HG03378 (cell line): ENCODE data around the gene QRSL1.
A peak's percentile ranks its signal among the peaks of the same experiment; 100 is the strongest.
"Not testable (repeated sequence)": the region's sequence is repeated elsewhere in the genome, so short reads cannot be mapped to it uniquely, and the experiment has no call there.

ENCODE experiments used
- ATAC-seq: cut with Tn5 transposase; IDR thresholded peaks from one replicate; pipeline ENCODE4 v1.9.1; 2021; ENCODE audit warnings: mild to moderate bottlenecking, moderate library complexity; ENCODE audit not compliant: unreplicated experiment

The QRSL1 gene

DNA sequence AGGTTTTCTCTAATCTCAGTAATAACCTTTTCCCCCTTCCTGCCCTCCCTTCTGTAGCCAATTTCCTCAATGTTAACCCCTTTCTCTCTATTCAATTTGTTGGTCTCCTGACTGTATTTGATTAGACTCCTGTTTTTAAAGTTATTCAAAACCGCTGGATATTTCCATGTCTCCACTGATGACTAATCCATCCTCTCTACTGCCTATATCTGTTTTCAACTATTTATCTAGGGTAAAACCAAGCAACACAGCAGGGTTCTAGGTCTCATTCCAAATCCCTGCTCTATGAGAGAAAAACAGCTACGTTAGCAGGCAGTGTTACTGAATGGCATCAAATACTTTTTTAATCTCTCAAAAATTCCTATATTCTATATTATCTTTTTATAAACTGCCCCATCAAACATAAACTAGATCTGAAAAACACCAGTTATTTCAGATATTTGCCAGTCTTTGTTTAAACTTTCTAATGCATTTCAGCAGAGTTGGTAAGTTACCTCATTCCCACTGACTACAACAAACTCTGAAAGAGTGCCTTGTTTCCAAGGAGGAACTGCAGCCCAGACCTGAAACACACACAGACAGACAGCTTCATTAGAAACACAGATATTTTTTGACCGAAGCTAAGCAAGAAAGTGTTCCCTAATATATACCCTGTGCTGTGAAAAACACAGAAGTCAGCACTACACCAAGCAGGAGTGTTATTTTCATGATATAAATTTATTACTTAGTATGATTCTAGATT, 8.3 kb upstream of the QRSL1 start:
- ATAC-seq: no peak

DNA sequence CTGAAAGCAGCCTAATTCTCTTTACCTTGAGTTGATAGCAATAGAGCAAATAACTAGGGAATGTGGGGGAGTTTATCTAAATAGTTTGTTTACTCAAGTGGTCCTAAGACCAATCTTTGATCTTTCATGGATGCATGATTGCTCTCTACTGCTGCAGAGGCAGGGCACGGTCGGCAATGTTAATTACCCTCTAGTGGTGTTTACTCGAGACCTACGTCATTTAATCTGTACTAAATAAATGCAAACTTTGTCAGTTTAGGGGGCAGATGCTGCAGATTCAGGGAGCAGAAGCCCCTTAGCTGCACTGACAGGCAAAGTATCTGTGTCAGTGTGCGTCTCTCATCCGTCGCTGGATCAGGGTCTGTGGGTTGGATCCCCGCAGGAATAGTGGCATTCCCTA, 7.0 kb upstream of the QRSL1 start:
- no peak for ATAC-seq

DNA sequence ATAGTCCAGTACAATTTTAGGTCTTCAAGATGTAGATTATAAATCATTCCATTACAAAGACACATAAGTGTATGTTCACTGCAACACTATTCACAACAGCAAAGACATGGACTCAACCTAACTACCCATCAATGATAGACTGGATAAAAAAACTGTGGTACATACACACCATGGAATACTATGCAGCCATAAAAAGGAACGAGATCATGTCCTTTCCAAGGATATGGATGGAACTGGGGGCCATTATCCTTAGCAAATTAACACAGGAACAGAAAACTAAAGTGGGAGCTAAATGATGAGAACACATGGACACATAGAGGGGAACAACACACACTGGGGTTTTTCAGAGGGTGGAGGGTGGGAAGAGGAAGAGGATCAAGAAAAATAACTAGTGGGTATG, 6.3 kb upstream of the QRSL1 start:
- ATAC-seq: no peak

DNA sequence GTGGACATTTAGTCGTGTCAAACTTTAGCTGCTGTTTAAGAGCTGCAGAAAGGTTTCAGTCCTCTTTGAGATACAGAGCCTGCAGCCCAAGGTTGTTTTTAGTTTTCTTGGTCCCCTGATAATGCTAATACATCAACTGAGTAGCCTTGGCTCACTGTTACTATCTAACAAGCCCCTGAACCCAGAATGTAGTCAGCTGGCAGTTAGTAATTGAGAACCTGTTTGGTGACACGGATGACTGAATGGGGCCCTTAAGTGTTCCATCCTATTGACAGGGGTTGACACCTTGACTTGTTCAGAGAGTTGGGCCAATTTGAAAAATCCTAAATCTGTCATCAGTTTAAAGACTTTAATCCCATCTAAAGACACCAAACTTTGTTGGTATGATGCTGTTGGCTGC, 2.9 kb upstream of the QRSL1 start:
- ATAC-seq: peak; percentile 35

DNA sequence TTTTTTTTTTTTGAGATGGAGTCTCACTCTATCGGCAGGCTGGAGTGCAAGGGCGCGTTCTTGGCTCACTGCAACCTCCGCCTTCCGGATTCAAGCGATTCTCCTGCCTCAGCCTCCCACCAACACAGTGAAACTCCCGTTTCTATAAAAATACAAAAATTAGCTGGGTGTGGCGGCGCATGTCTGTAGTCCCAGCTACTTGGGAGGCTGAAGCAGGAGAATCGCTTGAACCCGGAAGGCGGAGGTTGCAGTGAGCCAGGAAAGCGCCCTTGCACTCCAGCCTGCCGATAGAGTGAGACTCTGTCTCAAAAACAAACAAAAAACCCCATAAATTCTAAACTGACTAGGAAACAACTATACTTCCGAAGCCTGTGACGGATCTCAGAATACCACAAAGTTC, 1.6 kb upstream of the QRSL1 start:
- ATAC-seq: not testable (repeated sequence)

DNA sequence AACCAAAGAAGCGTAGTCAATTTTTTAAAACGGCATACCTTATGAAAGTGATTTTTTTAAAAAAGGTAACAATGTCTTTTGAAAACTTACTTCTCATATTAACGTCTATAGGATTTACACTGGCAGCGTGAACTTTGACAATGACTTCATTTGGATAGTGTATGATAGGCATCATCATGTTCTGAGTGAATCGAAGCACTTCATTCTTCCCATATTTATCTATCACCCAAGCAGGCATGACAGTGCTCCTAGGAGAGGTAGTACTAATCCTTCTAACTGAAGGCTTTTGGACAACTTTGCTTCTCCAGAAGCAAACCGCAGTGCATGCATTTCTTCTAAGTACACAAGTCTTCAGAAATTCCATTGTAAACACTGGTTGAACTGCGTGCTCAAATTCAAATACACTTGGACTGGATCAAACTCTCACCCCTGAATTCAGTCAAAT, 698 bp upstream of the QRSL1 start:
- peak; percentile 9 for ATAC-seq

DNA sequence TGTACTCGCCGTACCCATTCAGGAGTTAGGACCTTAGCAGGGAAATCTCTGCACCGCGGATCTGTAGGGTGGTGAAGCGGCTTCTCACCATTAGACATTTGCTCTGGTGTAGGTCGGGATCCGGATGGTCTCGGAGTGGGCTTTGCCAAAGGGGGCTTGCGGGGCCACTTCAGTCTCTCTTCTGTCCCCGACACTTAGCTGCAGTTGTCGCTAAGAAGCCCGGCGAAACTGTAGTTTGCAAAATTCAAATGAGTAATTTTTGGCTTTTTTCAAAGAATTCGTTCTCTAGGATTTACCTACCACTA, 433 bp downstream of the QRSL1 start:
- ATAC-seq: no peak

DNA sequence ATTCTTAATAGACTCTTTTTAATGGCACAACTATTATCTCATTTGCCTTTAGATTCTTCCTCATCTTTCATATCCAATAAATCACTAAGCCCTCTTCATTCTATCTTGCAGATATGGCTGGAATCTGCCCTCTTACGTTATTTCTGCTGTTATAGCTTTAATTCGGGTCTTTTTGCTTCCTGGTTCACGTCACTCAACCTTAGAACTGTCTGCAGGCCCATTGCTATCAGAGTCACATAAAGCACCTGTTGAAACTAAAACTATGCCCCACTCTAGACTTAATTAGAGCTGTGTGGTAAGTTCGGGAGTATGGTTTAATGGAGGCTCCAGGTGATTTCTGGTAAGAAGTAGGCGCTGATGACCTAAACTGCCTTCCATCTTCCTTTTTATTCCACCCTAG, 988 bp downstream of the QRSL1 start:
- no peak for ATAC-seq

DNA sequence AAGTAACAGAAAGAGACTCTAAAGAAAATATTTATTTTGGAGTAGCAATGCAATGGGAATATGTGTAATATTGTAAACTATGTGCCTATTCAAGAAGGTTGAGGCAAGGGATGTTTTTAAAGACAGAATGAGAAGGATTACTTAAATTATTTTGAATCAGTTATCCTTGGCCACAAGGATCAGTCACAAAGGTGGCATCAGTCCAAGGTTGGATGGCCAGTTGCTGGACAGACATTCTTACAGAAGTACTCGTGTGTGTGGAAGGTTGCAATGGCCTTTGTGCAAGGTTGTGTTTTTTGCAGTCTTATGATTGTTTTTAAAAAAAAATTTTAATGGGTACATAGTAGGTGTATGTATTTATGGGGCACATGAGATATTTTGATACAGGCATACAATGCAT, 2.0 kb downstream of the QRSL1 start:
- no peak for ATAC-seq

DNA sequence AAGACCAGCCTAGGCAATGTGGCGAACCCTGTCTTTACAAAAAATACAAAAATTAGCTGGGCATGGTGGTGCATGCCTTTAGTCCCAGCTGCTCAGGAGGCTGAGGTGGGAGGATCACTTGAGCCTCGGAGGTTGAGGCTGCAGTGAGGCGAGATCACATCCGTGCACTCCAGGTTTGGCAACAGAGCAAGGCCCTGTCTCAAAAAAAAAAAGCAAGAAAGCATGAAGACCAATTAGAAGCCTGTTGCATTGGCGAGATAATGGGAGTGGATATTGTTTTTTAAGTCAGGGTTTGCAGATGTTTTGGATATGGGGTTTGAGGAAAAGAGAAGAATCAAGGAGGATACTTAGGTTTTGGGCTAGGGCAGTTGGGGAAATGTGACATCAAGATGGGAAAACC, 5.2 kb downstream of the QRSL1 start:
- no peak for ATAC-seq

DNA sequence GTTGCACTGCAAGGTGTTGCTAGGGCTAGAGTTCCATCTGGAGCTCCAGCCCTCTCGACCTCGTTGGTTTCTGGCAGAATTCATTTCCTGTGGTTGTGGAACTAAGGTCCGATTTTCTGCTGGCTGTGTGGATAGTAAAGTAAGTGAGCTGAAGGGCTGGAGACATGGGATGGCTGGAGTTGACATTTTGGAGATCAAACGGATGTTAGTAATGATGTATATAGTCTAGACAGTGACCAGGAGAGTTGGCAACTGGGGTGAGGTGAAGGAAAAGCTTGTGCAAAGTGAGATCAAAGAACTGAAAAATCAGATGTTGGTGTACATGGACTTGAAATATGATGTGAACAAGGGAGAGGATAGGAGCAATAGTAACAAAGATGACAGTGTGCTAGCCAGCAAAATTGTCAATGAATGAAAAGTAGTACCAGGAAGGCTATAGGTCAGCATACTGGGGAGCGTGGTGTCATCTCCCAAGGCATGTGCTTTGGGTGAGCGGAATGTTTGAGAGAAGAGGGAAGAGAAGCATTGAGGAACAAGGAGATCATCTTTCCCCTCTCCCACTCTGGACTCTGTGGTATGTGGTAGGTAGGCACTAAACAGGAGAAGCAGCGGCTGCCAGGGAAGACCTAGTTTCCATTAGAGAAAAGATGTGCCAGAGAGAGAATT, 7.8 kb downstream of the QRSL1 start:
- peak; percentile 28 for ATAC-seq

DNA sequence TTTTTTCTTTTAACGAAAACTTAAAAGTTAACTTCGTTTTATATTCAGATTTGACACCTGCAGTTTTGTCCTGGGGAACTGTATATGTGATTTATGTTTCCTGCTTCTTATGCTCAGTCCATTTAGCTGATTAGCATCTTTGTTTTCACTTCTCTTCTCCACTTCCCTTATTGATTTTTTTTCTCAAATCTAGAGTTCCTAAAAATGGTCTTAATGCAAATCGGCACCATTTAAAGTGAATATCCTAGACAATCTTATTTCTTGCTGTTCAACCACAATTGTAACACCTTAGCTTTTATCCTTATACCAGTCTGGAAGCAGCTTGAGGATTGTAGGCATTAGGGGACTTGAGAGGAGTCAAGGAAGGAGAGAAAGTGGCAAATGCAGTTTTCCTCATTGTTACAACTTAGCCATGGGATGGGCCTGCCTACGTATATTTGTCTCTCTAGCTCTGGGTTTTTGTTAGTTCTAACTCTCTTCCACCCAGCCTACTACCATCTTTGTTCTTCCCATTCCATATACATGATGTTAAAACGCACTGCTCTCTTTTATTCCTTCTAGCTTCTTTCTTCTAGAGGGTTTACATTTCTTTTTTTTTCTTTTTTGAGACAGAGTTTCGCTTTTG, 8.5 kb downstream of the QRSL1 start:
- ATAC-seq: peak; percentile 81

DNA sequence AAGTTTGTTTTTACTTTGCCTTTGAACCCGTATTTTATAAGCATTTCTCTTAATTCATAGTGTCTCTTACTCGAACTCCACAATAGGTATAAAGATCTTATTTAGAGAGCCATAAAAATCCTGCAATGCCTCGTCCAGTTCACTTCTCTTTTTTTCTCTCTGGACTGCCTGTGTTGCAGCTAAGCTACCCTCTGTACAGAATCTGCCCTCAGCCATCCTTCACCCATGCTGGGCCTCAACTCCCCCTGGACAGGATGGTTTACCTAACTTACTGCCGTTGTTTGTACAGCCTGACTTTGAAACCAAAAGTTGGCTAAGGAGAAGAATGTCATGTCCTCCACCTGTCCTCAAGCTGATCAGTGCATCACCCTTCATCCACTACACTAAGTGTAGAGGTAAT, 10.4 kb downstream of the QRSL1 start:
- ATAC-seq: no peak

DNA sequence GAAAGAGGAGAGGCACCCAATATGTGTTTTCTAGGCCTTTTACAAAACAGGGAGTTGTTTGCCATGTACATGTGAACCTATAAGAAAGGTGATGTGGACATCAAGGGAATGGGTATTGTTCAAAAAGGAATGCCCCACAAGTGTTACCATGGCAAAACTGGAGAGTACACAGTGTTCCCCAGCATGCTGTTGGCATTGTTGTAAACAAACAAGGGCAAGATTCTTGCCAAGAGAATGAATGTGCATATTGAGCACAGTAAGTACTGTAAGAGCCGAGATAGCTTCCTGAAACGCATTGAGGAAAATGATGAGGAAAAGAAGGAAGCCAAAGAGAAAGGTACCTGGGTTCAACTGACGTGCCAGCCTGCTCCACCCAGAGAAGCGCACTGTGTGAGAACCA, 13.1 kb downstream of the QRSL1 start:
- no peak for ATAC-seq

DNA sequence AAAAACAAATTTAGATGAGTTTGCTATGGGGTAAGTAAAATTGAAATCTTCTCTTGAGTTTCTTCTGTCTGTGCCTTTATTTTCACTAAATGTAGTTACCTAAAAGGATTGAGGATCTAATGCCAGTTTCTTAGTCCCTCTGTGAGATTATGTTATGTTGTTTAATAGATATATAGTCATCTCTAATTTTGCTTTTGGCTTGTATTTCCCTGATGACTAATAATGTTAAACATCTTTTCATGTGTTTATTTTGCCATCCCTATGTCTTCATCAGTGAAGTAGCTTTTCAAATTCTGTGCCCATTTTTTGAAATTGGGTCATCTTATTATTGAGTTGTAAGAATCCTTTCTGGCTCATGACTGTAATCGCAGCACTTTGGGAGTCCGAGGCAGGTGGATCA, 13.7 kb downstream of the QRSL1 start:
- ATAC-seq: no peak

DNA sequence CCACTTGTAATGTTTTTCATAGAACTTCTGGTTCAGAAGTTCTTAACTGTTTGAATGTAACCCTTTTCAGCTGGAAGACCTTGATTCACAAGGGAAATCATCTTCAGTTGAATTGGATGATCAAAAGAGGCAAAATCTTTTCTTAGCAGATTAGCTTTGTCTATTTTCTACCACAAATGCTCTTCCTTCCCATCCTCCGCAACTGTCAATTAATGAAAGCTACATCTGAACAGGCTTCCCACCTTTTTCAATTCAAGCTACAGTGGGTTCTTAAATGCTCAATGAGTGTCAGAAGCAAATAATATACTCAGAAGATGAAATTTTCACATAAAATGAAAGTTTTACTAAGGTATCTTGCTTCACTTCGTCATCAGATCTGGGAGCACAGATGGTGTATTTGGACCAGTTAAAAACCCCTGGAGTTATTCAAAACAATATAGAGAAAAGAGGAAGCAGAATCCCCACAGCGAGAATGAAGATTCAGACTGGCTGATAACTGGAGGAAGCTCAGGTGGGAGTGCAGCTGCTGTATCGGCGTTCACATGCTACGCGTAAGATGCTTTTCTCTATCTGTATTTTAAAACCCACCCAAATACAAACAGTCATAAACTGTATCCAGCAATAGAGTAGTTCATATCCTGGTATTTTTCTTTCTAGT, 19.4 kb downstream of the QRSL1 start:
- peak; percentile 73 for ATAC-seq

DNA sequence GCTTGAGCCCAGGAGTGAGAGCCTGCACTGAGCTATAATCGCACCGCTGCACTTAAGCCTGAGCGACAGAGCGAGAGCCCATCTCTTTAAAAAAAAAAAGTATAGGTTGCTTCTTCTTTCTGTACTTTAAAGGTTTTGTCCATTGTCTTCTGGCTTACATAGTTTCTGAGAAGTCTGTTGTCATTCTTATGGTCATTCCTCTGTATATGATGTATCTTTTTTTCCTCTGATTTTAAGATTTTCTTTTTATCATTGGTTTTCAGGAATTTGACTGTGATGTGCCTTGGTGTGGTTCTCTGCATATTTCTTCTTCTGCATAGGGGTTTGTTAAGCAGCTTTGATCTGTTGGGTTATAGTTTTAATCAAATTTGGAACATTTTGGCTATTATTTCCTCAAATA, 29.1 kb downstream of the QRSL1 start:
- ATAC-seq: no peak

DNA sequence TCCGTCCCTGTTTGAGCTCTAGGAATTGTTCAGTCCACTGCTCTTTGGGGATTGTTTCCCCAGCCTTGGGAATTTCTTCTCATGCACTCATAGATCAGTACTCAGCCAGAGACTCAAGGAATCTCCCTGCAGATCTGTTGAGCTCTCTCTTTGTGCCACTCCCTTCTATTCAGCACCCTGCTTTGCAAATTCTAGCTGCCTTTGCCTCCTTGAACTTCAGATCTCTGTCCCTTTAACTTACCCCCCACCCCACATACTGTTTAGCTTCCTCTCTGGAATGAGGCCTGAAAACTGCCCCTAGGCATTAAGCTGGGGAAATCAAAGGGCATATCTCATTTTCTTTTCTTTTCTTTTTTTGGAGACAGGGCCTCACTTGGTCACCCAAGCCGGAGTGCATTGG, 30.5 kb downstream of the QRSL1 start:
- ATAC-seq: no peak

DNA sequence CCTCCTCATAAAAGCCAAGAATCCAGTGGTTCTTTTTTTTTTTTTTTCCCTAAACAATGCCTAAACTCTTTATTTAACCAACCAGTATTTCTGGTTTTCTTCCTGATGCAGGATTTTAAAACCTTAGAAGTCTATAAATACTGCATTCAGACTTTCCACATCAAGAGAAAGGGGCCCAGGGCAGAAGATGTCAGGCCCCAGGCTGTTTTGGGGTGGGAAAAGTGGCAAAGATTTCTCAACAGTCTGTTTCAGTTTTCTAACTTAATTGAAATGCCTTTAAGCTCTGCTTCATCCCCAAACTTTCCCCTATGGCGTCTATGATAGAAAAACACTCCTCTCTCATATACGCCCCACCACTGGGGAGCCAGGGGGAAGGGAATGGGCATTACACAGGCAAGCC, 33.1 kb downstream of the QRSL1 start:
- ATAC-seq: no peak

DNA sequence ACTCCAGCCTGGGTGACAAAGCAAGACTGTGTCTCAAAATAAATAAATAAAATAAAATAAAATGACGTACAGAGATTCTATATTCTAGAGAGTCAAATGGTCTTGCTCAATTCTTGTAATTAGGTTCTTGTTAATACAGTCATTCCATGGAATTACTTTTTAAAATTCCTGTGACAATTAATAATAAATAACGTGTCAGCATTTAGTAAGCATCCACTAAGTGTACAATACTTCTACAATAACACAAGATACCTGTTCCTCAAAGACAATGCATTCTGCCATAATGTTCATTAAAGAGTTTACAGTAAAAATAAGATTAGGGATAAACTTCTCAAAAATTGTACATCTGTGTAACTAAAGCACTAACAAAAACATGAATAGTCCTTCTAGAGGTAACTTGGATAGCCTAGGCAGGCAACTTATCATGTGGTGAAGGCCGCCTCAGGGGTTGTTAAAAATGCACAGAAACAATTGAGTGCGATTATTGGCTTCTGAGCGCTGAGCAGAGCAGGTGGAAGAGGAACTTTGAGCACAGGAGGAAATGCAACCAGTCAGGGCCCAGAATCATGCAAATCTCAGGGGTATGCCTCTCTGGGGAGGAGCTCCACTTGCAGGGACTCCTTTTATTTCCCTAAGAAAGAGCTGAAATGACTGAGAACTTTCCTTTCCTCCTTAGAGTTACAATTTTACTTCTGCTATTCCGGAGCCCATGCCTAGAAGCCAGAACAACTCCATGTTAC, 37.1 kb downstream of the QRSL1 start:
- peak; percentile 91 for ATAC-seq

DNA sequence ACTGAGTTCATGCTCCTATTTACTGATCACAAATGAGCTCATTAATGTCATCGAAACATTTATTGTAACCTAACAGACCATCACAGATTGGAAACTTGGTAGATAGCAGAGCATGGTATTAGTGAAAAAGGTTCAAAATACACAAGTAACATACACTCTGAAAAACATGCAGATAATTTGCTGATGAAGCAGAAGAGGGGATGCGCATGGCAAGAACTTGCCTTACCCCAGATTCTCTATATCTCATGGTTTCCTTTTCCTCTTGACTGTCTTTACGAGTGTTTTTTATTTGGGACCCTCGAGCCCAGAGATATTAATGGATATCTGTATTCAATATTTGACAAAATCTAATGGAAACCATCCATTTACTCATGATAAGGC, 37.6 kb downstream of the QRSL1 start:
- no peak for ATAC-seq
